Spleen (tissue), 11 donors: ENCODE data around the gene WDR70. TPM values are rescaled to one million over a fixed set of nuclear protein-coding genes. Genes with fewer than 3 reads are reported as not detected.

ENCODE experiments used
- DNase-seq: peaks from one replicate; pipeline ENCODE4 v3.0.0-alpha.2; 2020
- H3K27ac ChIP-seq, 8 donors: fragments of 200-600 bp; sonication (generic) in 7 of 8; 1 replicate in 4 of 8; 2 replicates in 4 of 8; pipeline versions ENCODE4 v1.5.0 to v1.8.0; 2016 to 2021; ENCODE audit warnings: inconsistent platforms in 4 of 8, mild to moderate bottlenecking in 4 of 8, moderate library complexity in 1 of 8
- H3K27me3 ChIP-seq, 7 donors: fragments of 200-600 bp; sonication (generic) in 6 of 7; replicated peaks in 1 of 7; 1 replicate in 4 of 7; 2 replicates in 3 of 7; pipeline versions ENCODE4 v1.5.0 to v1.8.0; 2016 to 2021; ENCODE audit warnings: inconsistent platforms in 3 of 7, mild to moderate bottlenecking in 1 of 7
- H3K36me3 ChIP-seq, 6 donors: fragments of 200-600 bp; sonication (generic) in 5 of 6; 1 replicate in 4 of 6; 2 replicates in 2 of 6; pipeline versions ENCODE4 v1.5.0 to v1.8.0; 2016 to 2021; ENCODE audit warnings: inconsistent platforms in 2 of 6
- H3K4me1 ChIP-seq, 6 donors: fragments of 200-600 bp; sonication (generic) in 5 of 6; 1 replicate in 3 of 6; 2 replicates in 3 of 6; pipeline versions ENCODE4 v1.5.0 to v1.8.0; 2016 to 2021; ENCODE audit warnings: inconsistent platforms in 3 of 6
- H3K4me3 ChIP-seq, 8 donors: fragments of 200-600 bp; sonication (generic) in 7 of 8; 1 replicate in 4 of 8; 2 replicates in 4 of 8; pipeline versions ENCODE4 v1.5.0 to v1.8.0; 2016 to 2021; ENCODE audit warnings: inconsistent platforms in 4 of 8, mild to moderate bottlenecking in 4 of 8, moderate library complexity in 2 of 8
- H3K9me3 ChIP-seq, 8 donors: fragments of 200-600 bp; sonication (generic) in 7 of 8; 1 replicate in 4 of 8; 2 replicates in 4 of 8; pipeline versions ENCODE4 v1.5.0 to v1.8.0; 2016 to 2021; ENCODE audit warnings: inconsistent platforms in 4 of 8
- CTCF ChIP-seq, 11 experiments: fragments of 200-600 bp in 7 of 11; fragments of 450-650 bp in 4 of 11; sonication (generic) in 4 of 11; IDR thresholded peaks in 8 of 11; conservative IDR thresholded peaks in 3 of 11; 1 replicate in 7 of 11; 2 replicates in 4 of 11; pipeline versions ENCODE4 v1.4.0 to v1.8.0; 2016 to 2021; ENCODE audit warnings: antibody characterized with exemption in 11 of 11, inconsistent platforms in 4 of 11, mild to moderate bottlenecking in 1 of 11
- POLR2A ChIP-seq, 3 donors: fragments of 450-650 bp; IDR thresholded peaks; one replicate each; pipeline ENCODE4 v1.5.1; 2017; ENCODE audit warnings: antibody characterized with exemption in 3 of 3, mild to moderate bottlenecking in 1 of 3
- POLR2AphosphoS5 ChIP-seq, 3 donors: sonication (generic); formaldehyde crosslinking; IDR thresholded peaks; one replicate each; pipeline ENCODE4 v1.5.1; 2017; ENCODE audit warnings: antibody characterized with exemption in 3 of 3
- WGBS, 5 donors: extraction: QIAGEN DNeasy Blood & Tissue Kit in 3 of 5; methylation state at CpG; one replicate each; pipeline versions ENCODE4 v1.1.5 to v1.1.7; 2013 to 2018; 5-methylcytosine and 5-hydroxymethylcytosine counted together
- intact Hi-C: fragments of 100-400 bp; cut with DNase I; formaldehyde crosslinking; loops from one replicate; pipeline ENCODE4 v1.15.0; 2023; ENCODE audit warnings: low total_unique reads
- polyA plus RNA-seq, 3 donors: library from polyadenylated mRNA; stranded (reverse); fragments of 200-250 nt; gene quantifications; one replicate each; pipeline ENCODE4 v1.2.1, GENCODE V29; 2013
- total RNA-seq, 7 donors: library from RNA; depleted of rRNA in 3 of 7; stranded (reverse); fragments of >200 nt in 3 of 7; fragmentation: NEBNext Ultra II Directional in 4 of 7; extraction: Animal tissue kit (Norgen Biotek cat#: 25700) in 4 of 7; gene quantifications; one replicate each; pipeline versions ENCODE4 v1.1.0 to v1.2.1, GENCODE V29; 2016 to 2021
- donor health status: healthy with polysubstance abuse.
- donor health status: DM: no; HTN: no; CAD: no; lungs with moderate emphysema.
- donor health status: DM: no; HTN: no; CAD: no.
- donor health status: Bipolar disorder and iron deficiency.
- donor health status: healthy.
- donor health status: DM: no; HTN: no; CAD: no.
- donor health status: DM: yes; HTN: yes; CAD: no.

The WDR70 gene
- total and polyA plus RNA-seq, 10 donors: 24.7 to 51.7 (median 33.4) TPM

DNA sequence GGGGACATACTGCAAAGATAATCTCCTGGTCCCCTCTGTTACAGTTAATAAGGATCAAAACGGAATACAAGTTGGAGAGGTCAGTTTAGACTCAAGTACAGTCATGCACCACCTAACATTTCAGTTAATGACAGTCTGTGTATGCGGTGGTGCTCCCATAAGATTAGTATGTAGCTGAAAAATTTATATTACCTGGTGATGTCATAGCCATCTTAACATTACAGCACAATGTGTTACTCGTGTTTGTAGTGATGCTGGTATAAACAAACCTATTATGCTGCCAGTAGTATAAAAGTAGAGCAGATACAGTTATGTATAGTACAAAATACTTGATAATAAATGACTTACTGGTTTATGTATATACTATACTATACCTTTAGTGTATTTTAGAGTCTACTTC lies 252.8 kb downstream of the WDR70 start:
- intact Hi-C loops: no loop called here
- TF ChIP-seq POLR2A (IDR thresholded peaks at IDR 0.05) (no peak), CTCF (IDR thresholded peaks at IDR 0.05 in 8 of 11, conservative IDR thresholded peaks at IDR 0.05 in 3 of 11) (no peak), POLR2AphosphoS5 (IDR thresholded peaks at IDR 0.05) (no peak)
- Histone ChIP-seq H3K4me3 (no peak overlapping the region), H3K27ac (no peak overlapping the region), H3K9me3 (peaks cover 8 to 32% (median 30%) of the 10 kb centered on the region in 8 donors), H3K27me3 (no peaks in the 10 kb centered on the region), H3K36me3 (peaks cover 0 to 39% (median 1%) of the 10 kb centered on the region in 6 donors), H3K4me1 (no peaks in the 10 kb centered on the region)
- no peak for DNase-seq
- WGBS, 5 donors: 94 to 99% (median 96%) methylated on average over 3 of the region's 3 CpGs

DNA sequence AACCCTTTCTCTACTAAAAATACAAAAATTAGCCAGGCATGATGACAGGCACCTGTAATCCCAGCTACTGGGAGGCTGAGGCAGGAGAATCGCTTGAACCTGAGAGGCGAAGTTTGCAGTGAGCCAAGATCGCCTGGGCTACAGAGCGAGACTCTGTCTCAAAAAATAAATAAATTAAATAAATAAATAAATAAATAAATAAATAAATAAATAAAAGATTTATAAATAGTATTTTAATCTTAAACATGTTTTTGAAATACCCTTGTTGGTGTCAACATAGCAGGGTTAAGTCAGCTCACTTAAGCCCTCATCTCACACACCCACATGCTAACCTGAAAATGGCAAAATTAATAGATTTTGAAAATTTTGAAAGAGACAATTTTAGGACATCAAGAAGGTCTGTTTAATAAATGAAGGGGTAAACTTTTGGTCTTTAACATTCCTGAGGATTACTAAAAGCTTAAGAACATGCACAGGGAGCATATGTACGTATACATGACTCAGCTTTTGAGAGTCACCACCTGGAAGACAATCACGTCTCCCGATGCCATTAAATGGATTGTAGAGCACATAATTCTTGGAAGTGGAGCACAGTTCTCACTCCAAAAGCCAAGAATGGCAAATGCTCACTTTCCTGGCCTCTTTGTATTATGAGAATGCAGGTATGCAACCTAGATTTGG lies 258.2 kb downstream of the WDR70 start:
- intact Hi-C loops: no loop called here
- no peak for DNase-seq
- H3K4me1 ChIP-seq: no peaks in the 10 kb centered on the region
- TF ChIP-seq POLR2A (IDR thresholded peaks at IDR 0.05) (no peak), POLR2AphosphoS5 (IDR thresholded peaks at IDR 0.05) (no peak), CTCF (IDR thresholded peaks at IDR 0.05 in 8 of 11, conservative IDR thresholded peaks at IDR 0.05 in 3 of 11) (no peak)
- no peak overlapping the region for H3K4me3 ChIP-seq
- no peaks in the 10 kb centered on the region for H3K36me3 ChIP-seq
- WGBS, 5 donors: 96 to 99% (median 99%) methylated on average over 7 of the region's 7 CpGs
- no peaks in the 10 kb centered on the region for H3K9me3 ChIP-seq
- no peak overlapping the region for H3K27ac ChIP-seq
- no peaks in the 10 kb centered on the region for H3K27me3 ChIP-seq

GRCh38 chr5:37638897-37639296 lies 259.8 kb downstream of the WDR70 start:
- no peak for DNase-seq
- no peaks in the 10 kb centered on the region for H3K36me3 ChIP-seq
- no peaks in the 10 kb centered on the region for H3K27me3 ChIP-seq
- 74 to 90% (median 86%) methylated on average over 1 of the region's 1 CpG for WGBS, 5 donors
- H3K4me3 ChIP-seq: no peak overlapping the region
- no peak for TF ChIP-seq POLR2AphosphoS5 (IDR thresholded peaks at IDR 0.05)
- no peak for TF ChIP-seq CTCF (IDR thresholded peaks at IDR 0.05 in 8 of 11, conservative IDR thresholded peaks at IDR 0.05 in 3 of 11)
- TF ChIP-seq POLR2A (IDR thresholded peaks at IDR 0.05): no peak
- H3K9me3 ChIP-seq: peaks cover 0 to 14% (median 2%) of the 10 kb centered on the region in 8 donors
- no peak overlapping the region for H3K27ac ChIP-seq
- H3K4me1 ChIP-seq: no peaks in the 10 kb centered on the region
- intact Hi-C loops: no loop called here

DNA sequence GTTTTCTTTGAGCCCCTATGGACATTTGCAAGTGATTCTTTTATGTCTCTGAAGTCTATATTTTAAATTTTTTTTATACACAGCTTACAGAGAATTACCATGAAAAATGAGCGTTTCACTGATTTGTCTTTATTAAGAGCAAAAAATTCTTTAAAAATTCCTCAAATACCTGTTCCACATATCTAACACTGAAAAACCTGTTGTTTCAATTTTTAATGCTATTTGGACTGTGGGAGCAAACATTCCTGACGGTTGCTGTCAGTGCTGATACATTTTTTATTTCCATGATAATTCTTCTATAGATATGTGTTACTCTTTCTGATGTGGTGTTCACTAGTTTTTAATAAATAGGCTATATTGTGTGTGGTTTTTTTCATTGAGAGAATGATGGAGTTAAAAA lies 261.0 kb downstream of the WDR70 start:
- Histone ChIP-seq H3K4me3 (no peak overlapping the region), H3K4me1 (no peaks in the 10 kb centered on the region), H3K27me3 (no peaks in the 10 kb centered on the region), H3K9me3 (peaks cover 0 to 26% (median 14%) of the 10 kb centered on the region in 8 donors), H3K36me3 (no peaks in the 10 kb centered on the region), H3K27ac (no peak overlapping the region)
- intact Hi-C loops: no loop called here
- WGBS, 5 donors: 72 to 98% (median 97%) methylated on average over 2 of the region's 2 CpGs
- no peak for TF ChIP-seq POLR2AphosphoS5 (IDR thresholded peaks at IDR 0.05)
- no peak for TF ChIP-seq POLR2A (IDR thresholded peaks at IDR 0.05)
- TF ChIP-seq CTCF (IDR thresholded peaks at IDR 0.05 in 8 of 11, conservative IDR thresholded peaks at IDR 0.05 in 3 of 11): no peak
- DNase-seq: no peak
